Measurements from ENCODE around the gene IPPK.

IPPK gene

DNA sequence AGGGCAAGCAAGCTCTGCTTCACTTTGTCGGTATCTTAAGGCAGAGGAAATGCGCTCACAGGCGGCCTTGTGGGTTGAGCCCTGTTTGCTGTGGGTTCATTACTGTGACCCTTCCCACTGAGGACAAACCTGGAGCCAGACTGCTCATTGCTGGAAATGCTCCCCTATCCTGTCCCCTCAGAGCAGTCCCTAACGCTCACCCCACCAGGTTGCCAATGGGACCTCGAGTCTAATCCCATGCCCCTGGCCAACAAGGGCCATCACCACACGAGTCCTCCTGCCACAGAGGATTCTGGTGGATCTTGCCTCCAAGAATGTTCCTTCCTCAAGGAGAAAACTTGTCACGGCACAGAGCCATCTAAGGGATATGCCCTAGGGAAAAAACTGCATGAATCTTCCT lies 14.6 kb downstream of the IPPK start:
- DNase-seq: no peak

DNA sequence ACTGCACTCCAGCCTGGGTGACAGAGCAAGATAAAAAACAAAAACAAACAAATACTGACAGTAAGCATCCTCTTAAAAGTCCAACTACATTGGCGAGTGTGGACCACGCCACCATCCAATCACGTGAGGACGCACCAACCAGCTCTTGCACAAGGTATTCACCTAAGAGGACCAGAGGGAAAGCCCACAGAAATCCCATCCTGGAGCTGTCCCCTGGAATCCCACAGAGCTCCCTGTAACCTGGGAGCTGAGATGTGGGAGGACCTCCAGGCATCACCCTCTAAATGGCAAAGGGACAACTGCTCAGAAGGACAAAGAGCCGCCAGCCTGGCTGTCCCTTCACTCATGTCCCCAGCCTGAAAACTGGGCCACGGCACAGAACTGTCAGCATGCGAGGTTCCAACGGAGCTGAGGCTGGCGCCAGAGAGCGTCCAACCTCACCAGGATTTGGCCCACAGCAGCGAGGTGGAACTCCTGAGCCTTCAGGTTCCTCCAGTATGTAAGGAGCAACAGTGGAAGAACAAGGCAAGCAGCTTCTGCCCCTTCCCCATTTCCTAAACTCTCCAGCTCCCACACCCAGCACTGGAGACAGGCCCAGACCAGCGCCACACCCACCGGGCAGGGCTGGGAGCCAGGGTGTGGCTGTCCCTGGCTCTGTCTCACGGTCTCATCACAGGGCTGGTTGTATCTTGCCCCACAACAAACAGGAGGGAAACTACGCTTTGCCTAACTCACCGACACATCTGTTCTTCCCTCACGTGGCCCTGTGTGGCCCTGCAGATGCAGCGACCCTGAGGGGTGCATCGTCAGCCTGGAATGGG lies 15.2 kb downstream of the IPPK start:
- DNase-seq: no peak

DNA sequence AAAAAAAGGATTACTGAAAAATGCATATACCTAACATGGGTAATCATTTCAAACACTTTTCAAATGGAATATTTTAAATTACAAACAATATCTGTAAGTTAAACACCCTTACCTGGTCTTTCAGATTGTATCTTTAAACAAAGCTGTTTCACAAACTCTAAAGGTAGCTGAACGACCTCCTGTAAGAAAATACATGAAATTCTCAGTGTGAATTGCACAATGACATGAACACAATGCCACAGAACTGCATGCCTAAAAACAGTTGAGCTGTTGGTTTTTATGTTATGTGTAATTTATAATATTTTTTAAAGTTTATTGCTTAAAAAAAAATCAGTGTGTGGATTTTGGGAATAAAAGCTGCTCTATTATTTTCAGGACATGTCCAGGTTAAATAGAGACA lies 17.5 kb downstream of the IPPK start:
- no peak for DNase-seq

DNA sequence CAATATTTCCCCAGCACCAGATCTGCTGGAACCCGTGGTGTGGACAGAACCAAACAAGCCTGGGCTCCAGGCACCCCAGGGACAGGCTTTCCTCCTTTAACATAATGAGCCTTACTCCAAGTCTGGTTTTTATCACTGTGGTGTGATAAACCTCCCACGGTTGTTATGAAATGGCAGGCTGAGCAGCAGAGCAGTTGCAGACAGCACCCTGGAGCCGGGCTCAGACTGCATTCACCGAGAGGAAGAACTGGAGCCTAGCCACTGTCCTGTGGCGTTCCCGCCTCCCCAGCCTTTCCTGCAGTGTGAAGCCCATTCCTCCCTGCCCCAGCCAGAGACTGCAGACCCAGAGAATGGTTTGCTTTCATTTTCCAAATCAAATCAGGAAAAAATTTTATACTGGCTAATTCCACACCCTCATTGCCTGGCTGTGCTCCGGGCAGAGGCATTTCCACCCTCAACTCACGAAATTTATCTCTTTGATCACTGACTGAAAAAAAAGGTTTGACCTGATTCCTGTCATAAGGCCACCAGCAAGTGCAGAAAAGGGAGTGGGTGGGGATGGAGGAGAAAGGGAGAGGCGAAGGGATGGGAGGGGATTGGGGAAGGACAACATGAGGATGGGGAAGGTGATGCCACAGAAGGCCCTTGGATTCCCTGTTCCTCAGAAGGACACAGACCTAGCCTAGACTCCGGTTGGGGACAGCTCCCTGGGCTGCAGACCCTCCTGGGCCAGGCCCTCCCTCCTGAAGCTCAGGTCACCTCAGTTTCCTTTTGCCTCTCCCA lies 18.9 kb downstream of the IPPK start:
- no peak for DNase-seq

DNA sequence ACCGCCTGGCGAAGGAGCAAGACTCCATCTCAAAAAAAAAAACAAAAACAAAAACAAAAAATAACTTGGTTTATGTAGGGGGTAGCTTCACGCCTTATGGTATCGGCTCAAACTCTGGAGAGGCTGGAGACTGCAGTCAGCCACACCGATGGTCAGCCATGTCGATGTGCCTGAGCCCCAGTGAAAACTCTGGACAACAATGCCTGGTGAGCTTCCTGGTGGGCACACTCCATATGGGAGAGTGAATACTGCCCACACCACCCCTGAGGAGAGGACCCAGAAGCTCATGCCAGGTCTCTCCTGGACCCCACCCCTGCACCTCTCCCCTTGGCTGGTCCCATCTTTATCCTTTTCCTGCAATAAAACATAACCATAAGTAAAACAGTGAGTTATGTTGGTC lies 19.6 kb downstream of the IPPK start:
- no peak for DNase-seq

DNA sequence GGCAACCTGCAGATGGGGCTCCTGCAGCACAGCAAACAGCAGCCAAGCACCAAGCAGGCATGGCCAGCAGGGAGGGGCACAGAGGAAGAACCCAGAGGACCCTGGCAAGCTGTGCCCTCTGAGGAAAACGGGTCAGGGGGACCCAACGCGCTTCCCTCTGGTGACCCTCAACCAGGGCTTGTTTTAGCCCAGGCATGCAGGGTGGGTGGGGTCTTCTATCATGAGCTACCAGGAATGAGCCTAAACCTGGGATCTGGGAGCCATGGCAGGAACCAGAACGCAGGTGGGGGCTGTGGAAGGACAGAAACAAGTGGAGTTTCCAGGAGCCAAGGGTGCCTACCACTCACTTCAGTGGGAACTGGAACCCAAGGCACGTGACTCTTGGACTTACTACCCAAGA lies 20.9 kb downstream of the IPPK start:
- no peak for DNase-seq

DNA sequence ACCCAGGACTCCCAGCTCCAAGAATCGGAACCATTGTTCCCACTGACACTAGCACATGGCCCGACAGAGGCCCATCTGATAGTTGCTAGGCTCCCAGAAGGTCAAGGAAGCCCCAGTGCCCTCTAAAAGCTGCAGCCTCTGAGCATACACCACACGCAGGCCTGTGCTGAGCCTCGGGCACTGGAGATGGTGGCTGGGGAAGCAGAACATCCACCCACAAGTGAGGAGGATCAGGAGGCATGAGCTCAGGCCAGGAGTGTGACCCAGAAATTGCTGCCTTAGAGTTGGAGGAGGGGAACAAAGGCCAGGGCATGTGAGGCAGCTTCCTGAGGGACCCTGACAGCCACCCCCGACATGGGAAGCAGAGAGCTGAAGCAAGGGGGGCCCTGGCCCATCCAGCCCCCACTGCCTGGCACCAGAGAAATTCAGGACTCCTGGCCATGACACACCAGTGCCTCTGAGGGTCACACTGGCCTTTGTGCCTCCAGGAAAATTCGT lies 21.4 kb downstream of the IPPK start:
- DNase-seq: no peak

DNA sequence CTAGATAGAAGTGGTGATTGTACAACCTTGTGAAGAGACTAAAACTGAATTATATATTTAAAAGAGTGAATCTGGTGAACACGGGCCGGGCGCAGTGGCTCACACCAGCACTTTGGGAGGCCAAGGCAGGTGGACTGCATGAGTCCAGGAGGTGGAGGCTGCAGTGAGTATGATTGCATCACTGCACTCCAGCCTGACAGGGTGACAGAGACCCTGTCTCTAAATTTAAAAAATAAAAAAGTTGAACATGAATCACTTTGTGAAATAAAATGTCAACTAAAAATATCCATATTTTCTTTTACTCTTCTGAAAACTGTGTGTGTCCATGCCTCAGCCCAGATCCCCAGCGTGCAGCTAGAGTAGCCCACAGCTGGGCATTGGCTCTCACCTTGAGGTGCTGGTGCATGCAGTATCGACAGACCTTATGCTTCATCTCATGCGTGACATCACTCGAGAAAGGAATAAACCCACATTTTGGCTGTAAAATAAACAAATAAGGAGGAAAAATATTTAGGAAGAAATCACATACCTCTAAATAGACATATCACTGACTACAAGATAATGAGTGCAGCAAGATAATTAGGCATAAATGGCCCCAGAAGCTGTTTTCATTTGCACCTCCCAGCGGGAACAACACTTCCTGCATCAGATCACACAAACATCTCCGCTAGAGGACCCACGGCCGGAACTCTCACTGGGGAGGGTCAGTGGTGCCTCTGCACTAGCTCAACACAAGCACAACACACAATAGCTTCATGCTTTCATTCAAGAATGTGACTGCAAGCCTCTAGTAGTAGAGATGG lies 22.1 kb downstream of the IPPK start:
- no peak for DNase-seq

DNA sequence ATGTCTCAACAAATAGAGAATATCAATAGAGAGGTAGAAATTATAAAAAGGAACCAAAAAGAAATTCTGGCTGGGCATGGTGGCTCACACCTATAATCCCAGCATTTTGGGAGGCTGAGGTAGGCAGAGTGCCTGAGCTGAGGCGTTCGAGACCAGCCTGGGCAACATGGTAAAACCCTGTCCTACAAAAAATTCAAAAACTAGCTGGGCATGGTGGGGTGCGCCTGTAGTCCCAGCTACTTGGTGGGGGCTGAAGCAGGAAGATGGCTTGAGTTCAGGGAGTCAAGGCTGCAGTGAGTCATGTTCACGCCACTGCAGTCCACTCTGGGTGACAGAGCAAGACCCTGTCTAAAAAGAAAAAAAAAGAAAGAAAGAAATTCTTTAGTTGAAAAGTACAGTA lies 24.9 kb downstream of the IPPK start:
- DNase-seq: no peak

DNA sequence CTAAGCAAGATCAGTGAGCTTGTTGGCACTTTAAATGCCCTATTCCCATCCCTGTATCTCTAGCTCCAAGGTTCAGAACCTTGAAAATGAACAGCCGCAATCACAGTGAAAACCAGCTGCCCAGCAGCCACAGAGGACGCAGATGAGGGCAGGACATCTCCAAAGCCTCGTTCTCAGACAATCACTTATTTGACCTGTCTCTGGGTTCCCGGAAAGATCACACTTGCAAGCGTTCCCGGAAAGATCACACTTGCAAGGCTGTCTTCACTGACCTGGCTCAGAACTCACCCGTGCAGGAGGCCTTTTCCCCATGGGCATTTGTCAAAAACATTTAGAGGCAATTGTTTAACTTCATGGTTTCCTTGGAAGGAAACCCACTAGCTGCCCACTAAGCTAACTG lies 25.7 kb downstream of the IPPK start:
- no peak for DNase-seq

DNA sequence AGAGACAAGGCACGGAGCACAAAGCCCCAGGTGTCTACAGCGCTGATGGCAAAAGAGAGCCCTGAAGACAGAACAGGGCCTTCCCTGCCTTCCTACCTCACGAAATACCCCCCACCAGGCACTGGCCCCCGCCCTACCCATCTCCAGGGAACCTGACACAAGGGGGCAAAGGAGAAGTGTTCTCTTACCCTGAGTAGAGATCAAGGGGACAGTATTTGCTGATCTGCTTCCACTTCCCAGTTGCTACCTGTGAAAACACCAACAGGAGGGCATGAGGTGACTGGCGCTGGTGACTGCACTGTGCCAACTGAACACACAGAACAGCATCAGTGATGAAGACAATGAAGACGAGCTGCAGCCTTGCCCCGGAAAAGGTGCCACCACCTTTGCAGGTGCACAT lies 27.4 kb downstream of the IPPK start:
- no peak for DNase-seq

DNA sequence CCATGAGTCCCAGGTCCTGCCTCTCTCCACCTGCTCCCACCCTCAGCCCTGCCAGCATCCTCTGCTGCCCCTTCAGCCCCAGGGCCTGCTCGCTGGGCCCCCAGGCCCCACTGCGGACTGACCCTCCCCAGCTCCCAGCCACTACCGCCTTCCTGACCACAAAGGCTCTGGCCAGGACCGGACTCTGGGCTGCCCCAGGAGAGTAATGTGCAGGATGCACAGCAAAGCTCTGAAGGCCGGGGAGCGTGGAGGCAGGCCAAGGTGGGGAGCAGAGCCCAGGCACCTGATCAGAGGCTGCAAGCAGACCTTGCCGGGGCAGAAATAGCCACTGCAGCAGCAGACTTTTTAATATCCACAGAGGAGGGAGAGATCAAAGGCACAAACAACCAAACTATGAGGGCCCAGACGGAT lies 27.9 kb downstream of the IPPK start:
- DNase-seq: no peak

DNA sequence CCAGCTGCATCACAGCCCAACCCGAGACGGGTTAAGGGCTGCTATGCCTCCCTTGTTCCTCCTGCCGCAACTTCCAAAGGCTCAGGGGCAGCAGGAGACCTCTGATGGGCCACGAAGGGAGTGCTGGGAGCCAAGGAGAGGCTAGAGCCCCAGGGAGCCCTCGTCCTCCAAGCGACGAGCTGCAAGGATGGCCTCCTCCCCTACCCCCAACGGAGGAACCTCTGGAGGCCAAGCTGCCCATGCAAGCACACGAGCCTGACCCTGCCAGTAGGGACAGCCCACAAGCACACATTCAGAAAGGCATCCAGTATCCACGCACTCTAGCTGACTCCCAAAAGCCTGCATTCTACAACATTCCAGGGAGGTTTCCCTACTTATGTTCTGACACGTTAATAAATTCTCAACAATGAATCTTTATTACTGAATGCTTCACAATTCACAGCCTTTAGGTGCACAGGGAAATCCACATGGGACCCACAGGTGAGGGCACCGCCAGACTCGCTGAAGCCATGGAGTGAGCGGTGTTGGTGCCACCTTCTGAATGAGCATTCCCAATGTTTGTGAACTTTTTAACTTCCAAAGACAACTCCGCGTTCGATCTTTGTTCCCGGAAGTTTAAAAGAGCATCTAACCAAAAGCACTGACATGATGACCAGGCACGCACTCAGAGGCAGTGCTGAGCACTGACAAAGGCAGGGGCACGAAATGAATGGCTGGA lies 28.7 kb downstream of the IPPK start:
- DNase-seq: no peak

DNA sequence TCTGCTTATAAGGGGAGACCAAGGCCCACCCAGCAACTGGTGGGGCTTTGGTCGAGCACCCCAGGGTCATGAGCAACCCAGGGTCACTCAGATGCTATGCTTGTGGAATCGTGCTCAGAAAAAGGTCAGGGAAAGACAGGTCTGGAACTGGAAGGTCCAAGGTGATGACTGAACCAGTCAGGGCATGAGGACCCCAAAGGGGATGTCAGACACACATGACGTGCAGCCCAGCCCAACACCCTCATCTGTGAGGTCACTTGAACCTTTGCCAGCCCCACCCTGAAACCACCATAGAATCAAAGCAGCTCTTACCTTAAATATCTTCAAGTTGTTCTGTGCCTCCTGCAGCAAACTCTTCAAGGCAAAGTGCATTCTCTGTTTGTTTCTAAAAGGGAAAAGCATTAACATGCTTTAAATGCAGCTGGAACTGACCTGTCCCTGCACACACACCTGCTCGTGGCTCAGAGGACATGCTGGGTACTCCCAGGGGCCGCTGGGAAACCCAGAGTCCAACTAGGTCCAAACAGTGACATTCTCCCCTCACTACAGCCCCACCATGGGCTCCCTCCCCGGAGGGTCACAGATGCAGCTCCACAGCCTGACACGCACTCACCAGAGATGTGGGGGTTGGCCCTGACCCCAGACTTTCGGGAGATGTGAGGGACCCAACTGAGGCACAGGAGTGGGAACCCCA lies 29.4 kb downstream of the IPPK start:
- DNase-seq: no peak

DNA sequence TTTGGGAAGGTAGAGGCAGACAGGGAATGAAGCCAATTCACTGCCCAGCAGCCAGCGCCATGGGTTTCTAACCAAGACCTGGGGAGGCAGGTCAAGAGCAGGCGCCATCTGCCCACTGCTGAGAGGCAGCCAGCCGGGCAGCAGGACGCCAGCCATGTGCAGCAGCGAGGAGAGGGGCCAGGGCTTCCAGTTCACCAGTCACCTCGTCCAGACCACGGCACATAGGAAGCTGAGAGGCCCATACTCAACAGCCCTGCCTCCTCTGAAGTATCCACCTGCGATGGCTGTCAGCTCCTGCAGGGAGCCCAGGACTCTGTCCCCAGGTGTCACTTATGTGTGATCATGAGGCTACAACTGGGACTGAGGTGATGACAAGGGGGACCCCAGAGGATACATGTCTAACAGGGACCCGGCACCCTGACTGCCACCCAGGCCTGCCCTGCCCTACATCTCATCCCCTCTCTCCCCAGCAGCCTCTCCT lies 30.1 kb downstream of the IPPK start:
- no peak for DNase-seq

DNA sequence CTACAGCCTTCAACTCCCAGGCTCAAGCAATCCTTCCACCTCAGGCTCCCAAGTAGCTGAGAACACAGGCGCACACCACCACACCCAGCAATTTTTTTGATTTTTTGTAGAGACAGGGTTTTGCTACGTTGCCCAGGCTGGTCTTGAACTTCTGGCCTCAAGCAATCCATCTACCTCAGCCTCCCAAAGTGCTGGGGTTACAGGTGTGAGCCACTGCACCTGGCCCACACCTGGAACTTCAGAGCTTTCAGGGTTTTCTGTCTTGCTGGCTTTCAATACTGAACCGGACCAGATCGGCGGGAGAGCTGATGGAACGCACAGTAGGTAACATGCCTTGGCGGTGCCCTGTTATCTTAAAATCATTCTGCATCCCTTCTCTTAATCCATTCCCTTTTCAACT lies 30.8 kb downstream of the IPPK start:
- no peak for DNase-seq

DNA sequence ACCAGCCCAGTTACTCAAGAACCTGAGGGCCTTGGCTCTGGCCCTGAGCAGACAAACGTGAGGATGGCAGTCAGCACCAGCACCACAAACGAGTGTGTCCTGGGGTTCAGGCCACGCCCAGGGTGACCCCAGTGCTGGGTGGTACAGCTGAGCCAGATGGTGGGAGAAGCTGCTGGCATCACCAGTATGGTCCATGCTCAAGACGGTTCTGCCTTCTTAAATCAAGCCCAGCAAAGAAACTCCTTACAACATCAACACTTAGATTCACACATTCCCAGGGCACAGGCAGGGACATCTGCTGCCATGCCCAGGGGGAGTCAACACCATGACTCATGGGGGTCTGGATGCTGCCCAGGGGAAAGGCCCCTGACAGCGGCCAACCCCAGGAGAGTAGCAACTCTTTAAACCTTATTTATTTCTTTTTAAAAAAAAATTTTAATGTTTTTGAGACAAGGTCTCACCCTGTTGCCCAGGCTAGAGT lies 31.3 kb downstream of the IPPK start:
- DNase-seq: no peak

DNA sequence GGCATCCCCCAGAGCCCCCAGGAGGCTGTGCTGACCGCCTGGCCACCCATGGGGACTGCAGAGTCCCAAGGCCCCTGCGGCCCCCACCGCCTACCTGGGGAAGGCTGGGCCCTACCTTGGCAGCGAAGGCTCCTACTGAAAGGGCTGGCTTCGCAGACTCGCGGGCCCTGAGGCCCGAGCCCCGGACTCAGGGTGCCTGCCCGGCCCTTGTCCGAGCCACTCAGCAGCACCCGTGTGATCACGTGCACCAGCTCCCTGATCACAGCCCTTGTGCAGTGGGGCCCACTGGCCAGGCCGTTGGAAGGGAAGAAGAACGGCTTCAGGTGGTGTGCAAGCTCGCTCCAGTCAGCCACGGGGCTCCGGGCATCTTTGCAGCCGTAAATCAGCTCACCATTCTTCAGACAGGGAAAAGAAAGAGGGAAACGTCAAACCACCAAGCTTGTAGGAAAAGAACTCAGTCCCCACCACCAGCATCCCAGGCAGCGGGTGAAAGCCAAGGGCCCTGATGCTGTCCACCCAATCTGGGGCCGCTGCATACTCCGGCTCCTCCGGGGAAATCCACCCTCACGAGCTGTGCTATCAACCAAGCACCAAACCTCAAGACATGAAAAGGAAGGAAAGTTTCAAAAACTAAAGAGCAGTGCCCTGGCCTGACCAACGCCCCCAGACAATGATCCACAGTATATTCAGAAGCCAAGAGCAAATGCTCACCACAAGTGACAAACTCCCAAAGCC lies 31.9 kb downstream of the IPPK start:
- no peak for DNase-seq

DNA sequence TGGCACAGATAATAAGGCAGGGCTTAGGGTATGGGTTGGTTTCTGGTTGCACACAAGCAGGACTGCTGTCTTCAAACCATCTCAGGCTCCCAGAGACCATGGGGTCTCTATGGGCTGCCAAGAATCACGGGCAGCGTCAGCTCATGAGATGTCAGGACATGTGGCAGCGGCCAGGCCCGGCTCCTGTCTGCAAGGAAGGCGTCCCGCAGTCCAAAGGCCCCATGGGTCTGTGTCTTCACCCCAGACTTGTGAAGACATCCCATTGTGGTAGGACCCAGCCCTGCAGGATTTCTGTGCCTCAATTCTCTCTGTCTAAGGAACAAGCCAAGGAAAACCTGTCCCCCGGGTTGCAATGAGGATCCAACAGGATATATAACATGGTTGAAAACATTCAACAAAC lies 32.6 kb downstream of the IPPK start:
- DNase-seq: no peak

DNA sequence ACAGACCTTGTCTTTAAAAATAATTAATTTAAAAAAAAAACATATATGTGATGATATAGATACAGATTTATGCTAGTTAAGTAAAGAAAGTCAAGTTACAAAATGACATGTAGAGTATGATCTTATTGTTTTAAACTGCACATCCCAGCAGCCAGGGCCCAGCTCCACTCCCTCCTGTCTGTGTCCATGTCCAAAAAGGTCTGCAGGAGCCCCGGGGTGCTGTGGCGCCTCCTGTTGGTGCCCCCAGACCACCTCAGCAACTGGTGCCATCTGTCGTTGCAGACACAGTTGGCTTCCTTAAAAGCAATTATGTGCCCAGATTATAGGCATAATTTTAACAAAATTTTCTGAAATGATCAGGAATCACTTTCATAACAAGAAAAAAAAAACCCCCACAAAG lies 33.3 kb downstream of the IPPK start:
- no peak for DNase-seq

DNA sequence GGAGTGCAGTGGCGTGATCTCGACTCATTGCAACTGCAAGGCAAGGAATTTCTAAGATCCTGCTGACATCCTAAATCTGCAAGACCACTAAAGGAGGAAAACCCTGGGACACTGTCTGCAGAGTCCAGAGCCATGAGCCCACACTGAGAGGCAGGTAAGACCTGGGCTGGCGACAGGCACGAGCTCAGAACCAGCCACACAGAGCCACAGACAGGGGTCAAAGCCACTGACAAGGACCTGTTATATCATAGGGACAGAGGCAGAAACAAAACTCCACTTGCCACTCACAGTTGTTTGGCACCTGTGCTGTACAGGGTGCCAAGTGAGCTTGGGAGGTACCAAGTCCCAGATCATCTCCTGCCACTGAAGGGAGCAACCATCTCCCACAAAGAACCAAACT lies 34.2 kb downstream of the IPPK start:
- no peak for DNase-seq
